Inflammatory macrophage treated with lipopolysaccharide for 1 hour (primary cell): ENCODE results near the gene ATP6V0E2.
"Not testable (repeated sequence)": the region's sequence is repeated elsewhere in the genome, so short reads cannot be mapped to it uniquely, and the experiment has no call there.

Experiments used
- DNase-seq, 2 donors: peaks; one replicate each; pipeline ENCODE4 v3.0.0-alpha.2; 2020 to 2022

Gene ATP6V0E2

GRCh38 chr7:149873074-149873969 lies at the start of gene ATP6V0E2:
ATP6V0E2 (plus strand) TSS chr7:149873969; CDS start chr7:149874066, 97 bp downstream.
- DNase-seq = peak; percentile 90 to 91

- no peak for DNase-seq
Measured at GRCh38 chr7:149824301-149824741, 49.4 kb upstream of the ATP6V0E2 start.

- DNase-seq = no peak
Measured at GRCh38 chr7:149824748-149825566, 48.8 kb upstream of the ATP6V0E2 start.

- no peak for DNase-seq
Measured at GRCh38 chr7:149825567-149826343, 48.0 kb upstream of the ATP6V0E2 start.

GRCh38 chr7:149826344-149827088 lies 47.3 kb upstream of the ATP6V0E2 start:
- no peak for DNase-seq

DNA sequence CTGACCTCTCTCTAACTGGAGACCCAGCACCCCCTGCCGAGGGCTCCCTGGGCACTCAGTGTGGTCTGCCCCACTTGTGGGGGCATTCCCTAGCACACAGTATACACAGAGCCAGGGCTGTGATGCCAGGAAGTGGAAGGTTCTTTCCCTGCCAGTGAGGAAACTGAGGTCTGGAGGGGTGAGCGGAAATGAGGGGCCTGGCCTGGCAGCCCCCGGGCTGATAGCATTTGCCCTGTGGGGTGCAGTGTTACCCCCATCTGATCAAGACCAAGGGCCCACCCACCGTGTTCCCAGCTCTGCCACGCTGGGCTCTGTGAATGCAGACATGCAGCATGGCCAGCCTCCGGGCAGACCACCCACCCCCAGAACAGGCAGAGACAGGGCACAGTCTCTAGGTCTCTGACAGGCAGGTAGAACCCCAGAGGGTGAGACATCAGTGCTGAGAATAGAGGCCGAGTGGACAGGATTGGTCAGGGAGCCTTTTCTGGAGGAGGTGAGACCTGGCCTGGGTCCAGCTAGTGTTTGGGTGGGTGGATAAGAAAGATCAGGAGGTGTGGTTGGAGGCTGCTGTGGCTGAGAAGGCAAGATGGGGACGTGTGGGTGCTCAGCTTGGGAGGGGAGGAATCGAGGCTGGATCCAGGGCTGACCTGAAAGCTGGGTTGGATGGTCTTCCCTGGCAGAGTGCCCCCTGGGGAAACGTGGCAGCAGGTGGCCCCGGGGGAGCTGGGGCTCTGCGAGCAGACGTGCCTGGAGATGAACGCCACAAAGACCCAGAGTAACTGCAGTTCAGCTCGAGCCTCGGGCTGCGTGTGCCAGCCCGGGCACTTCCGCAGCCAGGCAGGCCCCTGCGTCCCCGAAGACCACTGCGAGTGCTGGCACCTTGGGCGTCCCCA lies 46.4 kb upstream of the ATP6V0E2 start:
- no peak for DNase-seq

- no peak for DNase-seq
Measured at GRCh38 chr7:149828357-149829309, 45.1 kb upstream of the ATP6V0E2 start.

- DNase-seq = not testable (repeated sequence)
Measured at GRCh38 chr7:149830527-149830926, 43.2 kb upstream of the ATP6V0E2 start.

GRCh38 chr7:149830997-149831740 lies 42.6 kb upstream of the ATP6V0E2 start:
- DNase-seq = no peak

- no peak for DNase-seq
Measured at GRCh38 chr7:149831741-149832219, 42.0 kb upstream of the ATP6V0E2 start.

- no peak for DNase-seq
Measured at GRCh38 chr7:149832332-149833041, 41.3 kb upstream of the ATP6V0E2 start.

GRCh38 chr7:149833495-149834130 lies 40.2 kb upstream of the ATP6V0E2 start:
- no peak for DNase-seq

DNA sequence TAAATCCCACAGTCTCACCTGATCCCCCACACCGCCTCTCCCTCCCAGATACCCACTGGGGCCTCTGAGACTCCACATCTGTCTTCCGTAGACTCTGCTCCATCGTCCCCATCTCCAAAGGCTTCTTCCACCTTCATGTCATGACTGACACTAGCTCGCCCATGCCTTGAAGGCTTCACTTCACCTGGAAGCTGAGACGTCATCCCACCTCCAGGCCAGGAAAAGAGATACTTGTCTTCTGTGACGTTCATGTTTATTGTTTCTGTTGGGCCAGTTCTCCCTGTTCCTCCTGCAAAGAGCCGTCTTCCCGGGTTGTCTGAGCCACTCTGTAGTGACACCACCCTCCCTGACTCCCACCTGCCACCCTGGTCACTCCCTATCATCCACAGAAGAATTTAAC lies 39.2 kb upstream of the ATP6V0E2 start:
- no peak for DNase-seq

GRCh38 chr7:149836434-149836833 lies 37.3 kb upstream of the ATP6V0E2 start:
- DNase-seq = no peak

DNA sequence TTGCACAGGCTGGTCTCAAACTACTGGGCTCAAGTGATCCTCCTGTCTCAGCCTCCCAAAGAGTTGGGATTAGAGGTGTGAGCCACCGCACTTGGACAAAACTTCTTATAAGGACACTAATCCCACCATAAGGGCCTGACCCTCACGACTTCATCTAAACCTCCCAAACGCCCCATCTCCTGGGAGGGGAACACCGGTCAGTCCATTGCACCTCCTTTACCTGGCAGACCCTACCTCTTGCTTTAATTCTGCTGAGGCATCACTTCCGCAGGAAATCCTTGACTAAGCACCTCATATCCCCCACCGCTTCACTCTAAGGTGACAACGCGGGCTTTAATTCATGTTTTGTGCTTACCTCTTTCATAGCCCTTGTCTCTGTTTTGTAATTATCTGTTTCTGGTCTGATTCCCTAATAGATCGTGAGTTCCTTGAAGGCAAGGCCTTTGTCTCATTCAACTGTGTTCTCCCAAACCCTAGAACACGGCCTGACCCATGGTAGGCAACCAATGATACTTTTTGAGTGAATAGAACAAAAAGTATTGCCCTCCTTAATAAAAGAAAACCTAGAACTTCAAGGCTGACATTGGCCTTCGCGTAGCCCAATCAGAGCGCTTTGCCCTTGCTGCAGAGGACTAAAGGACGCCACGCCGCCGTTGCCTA lies 36.1 kb upstream of the ATP6V0E2 start:
- DNase-seq = no peak

- DNase-seq = peak; percentile 94 to 95
Measured at GRCh38 chr7:149838224-149838991, 35.4 kb upstream of the ATP6V0E2 start, which contains the start of gene ZNF862. ZNF862 (plus strand) TSS chr7:149838375; CDS start chr7:149838612, 237 bp downstream.
